ENCODE measurements around the gene NSMCE1.
"Not testable (repeated sequence)": the region's sequence is repeated elsewhere in the genome, so short reads cannot be mapped to it uniquely, and the experiment has no call there.

The NSMCE1 gene

GRCh38 chr16:27202923-27203506 lies 65.6 kb downstream of the NSMCE1 start:
- H3K4me1 Mint-ChIP-seq = peaks cover 39% of the 10 kb centered on the region
- H3K9me3 Mint-ChIP-seq = no peaks in the 10 kb centered on the region
- peak overlapping the region; percentile 95 for H3K4me3 Mint-ChIP-seq
- H3K36me3 Mint-ChIP-seq (ENCODE audit: low read depth) = no peaks in the 10 kb centered on the region
- peak; percentile 91 for DNase-seq
- H3K27ac Mint-ChIP-seq = peak overlapping the region; percentile 100
- TF ChIP-seq CTCF (IDR thresholded peaks at IDR 0.05) = no peak
- H3K27me3 Mint-ChIP-seq (ENCODE audit: low read depth, poor library complexity) = peaks cover 20% of the 10 kb centered on the region

GRCh38 chr16:27200914-27201313 lies 67.7 kb downstream of the NSMCE1 start:
- H3K27ac Mint-ChIP-seq, H3K9me3 Mint-ChIP-seq, DNase-seq: not testable (repeated sequence)

GRCh38 chr16:27199736-27200135 lies 68.8 kb downstream of the NSMCE1 start:
- DNase-seq = no peak
- TF ChIP-seq CTCF (IDR thresholded peaks at IDR 0.05) = no peak
- H3K4me3 Mint-ChIP-seq = no peak overlapping the region
- peaks cover 21% of the 10 kb centered on the region for H3K27me3 Mint-ChIP-seq (ENCODE audit: low read depth, poor library complexity)
- peaks cover 21% of the 10 kb centered on the region for H3K4me1 Mint-ChIP-seq
- H3K36me3 Mint-ChIP-seq (ENCODE audit: low read depth) = no peaks in the 10 kb centered on the region
- H3K27ac Mint-ChIP-seq = no peak overlapping the region
- H3K9me3 Mint-ChIP-seq = peaks cover 11% of the 10 kb centered on the region

More at GRCh38 chr16:27200914-27201313, 67.7 kb downstream of the NSMCE1 start:
- H3K4me3 Mint-ChIP-seq; H3K36me3 Mint-ChIP-seq (ENCODE audit: low read depth): not testable (repeated sequence)
- peaks cover 21% of the 10 kb centered on the region for H3K27me3 Mint-ChIP-seq (ENCODE audit: low read depth, poor library complexity)
- H3K4me1 Mint-ChIP-seq = peaks cover 30% of the 10 kb centered on the region

GRCh38 chr16:27199235-27199586 lies 69.4 kb downstream of the NSMCE1 start:
- Mint-ChIP-seq H3K9me3 (peaks cover 16% of the 10 kb centered on the region), H3K4me3 (no peak overlapping the region), H3K27me3 (ENCODE audit: low read depth, poor library complexity) (peaks cover 24% of the 10 kb centered on the region), H3K36me3 (ENCODE audit: low read depth) (no peaks in the 10 kb centered on the region), H3K27ac (no peak overlapping the region), H3K4me1 (peaks cover 16% of the 10 kb centered on the region)
- no peak for TF ChIP-seq CTCF (IDR thresholded peaks at IDR 0.05)
- no peak for DNase-seq

GRCh38 chr16:27198451-27199234 lies 69.9 kb downstream of the NSMCE1 start:
- H3K27me3 Mint-ChIP-seq (ENCODE audit: low read depth, poor library complexity) = peaks cover 22% of the 10 kb centered on the region
- H3K36me3 Mint-ChIP-seq (ENCODE audit: low read depth) = no peaks in the 10 kb centered on the region
- peaks cover 19% of the 10 kb centered on the region for H3K9me3 Mint-ChIP-seq
- peak overlapping the region; percentile 27 for H3K27ac Mint-ChIP-seq
- H3K4me3 Mint-ChIP-seq = no peak overlapping the region
- TF ChIP-seq CTCF (IDR thresholded peaks at IDR 0.05) = no peak
- H3K4me1 Mint-ChIP-seq = peaks cover 11% of the 10 kb centered on the region
- DNase-seq = no peak

- no peak for TF ChIP-seq CTCF (IDR thresholded peaks at IDR 0.05)
- Mint-ChIP-seq H3K9me3 (peaks cover 19% of the 10 kb centered on the region), H3K36me3 (ENCODE audit: low read depth) (no peaks in the 10 kb centered on the region), H3K4me1 (peaks cover 4% of the 10 kb centered on the region), H3K4me3 (no peak overlapping the region), H3K27ac (no peak overlapping the region), H3K27me3 (ENCODE audit: low read depth, poor library complexity) (peaks cover 22% of the 10 kb centered on the region)
- no peak for DNase-seq
Observed at GRCh38 chr16:27197004-27197403, 71.6 kb downstream of the NSMCE1 start.

All from nephron progenitor cell (in vitro differentiated cells).